MM.1S (cell line): Measurements from ENCODE around the gene PLA2G12B.

Experiments used
- EZH2phosphoT487 ChIP-seq: fragments of 300-600 bp; sonication (generic); IDR thresholded peaks from 2 replicates; pipeline ENCODE4 v1.6.1; 2018; ENCODE audit warnings: antibody characterized with exemption, low read length
- TF ChIP-seq, protein P1 (sequence below): fragments of 300-600 bp; sonication (generic); IDR thresholded peaks from 2 replicates; pipeline ENCODE4 v1.5.1; 2016; ENCODE audit warnings: antibody characterized with exemption, low read length, mixed read lengths

DNA sequence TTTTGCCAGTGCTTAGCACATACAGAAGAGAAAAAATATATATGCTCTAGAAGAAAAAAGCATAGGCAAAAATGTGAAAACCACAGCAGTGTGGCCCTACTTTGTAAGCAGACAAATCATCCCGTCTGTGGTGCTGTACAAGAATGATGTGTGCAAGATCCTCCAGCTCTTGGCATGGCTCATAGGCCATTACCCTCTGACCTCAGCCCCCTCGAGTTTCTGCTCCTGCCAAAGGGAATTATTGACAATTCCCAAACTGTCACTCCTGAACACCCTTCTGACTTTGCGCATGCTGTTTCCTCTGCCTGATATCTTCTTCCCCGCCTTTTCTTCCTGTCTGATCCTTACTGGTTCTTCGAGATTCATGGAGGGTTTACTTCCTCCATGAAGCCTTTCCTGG, 27.1 kb downstream of the PLA2G12B start:
- TF ChIP-seq, protein P1, sequence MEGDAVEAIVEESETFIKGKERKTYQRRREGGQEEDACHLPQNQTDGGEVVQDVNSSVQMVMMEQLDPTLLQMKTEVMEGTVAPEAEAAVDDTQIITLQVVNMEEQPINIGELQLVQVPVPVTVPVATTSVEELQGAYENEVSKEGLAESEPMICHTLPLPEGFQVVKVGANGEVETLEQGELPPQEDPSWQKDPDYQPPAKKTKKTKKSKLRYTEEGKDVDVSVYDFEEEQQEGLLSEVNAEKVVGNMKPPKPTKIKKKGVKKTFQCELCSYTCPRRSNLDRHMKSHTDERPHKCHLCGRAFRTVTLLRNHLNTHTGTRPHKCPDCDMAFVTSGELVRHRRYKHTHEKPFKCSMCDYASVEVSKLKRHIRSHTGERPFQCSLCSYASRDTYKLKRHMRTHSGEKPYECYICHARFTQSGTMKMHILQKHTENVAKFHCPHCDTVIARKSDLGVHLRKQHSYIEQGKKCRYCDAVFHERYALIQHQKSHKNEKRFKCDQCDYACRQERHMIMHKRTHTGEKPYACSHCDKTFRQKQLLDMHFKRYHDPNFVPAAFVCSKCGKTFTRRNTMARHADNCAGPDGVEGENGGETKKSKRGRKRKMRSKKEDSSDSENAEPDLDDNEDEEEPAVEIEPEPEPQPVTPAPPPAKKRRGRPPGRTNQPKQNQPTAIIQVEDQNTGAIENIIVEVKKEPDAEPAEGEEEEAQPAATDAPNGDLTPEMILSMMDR, result no peak
- TF ChIP-seq EZH2phosphoT487, result no peak
